Kasumi-1 (cell line): ENCODE results near the gene FOXI2.
A peak's percentile ranks its signal among the peaks of the same experiment; 100 is the strongest.

Experiments used
- DNase-seq, 2 experiments: peaks; one replicate each; lab custom pipeline; 2025; lab: John Stamatoyannopoulos, UW

Gene FOXI2

DNA sequence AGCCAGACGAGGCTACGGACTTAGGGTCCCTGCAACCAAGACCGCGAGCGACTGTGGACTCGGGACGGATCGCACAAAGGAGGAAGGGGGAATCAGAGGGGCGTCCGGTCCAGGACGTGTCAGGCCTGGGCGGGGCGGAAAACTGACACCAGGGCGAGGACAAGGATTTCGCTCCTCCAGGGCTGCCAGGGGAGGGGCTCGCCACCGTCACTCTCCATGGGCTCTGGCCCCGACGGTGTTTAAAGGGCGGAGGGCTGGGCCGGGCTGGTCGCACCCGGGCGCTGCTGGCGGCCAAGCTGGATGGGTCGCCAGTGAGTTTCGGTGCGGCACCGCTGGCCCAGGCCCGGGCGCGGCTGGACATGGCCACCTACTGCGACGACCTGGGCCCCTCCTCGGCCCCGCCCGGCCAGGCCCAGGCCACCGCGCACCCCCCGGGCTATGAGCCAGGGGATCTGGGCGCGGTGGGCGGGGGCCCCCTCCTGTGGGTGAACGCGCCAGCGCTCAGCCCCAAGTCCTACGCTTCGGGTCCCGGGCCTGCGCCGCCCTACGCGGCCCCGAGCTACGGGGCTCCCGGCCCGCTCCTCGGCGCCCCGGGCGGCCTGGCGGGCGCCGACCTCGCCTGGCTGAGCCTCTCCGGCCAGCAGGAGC lies at the start of gene FOXI2:
Gene FOXI2, plus strand, starts transcription at position 271 of the 648 bp plus-strand sequence. Its CDS starts 89 bp downstream, at position 360.
- no peak for DNase-seq

DNA sequence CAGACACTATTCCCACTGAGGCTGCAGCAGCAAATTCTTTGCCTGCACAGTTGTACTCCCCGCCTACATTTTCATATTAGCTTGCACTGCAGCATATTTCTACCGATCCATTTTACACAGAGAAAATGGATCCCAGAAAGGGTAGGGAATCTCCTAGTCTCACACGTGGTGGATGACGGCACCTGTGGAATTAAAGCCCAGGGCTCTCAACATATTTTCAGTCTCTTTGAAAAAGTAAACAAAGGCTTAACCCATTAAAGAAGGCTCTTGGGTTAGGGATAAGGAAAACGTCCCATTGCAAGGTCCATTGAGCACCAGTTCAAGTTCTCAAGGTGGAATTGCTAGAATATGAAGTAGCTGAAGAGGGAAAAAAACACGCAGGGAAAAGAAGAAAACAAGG lies 49.4 kb upstream of the FOXI2 start:
- no peak for DNase-seq

DNA sequence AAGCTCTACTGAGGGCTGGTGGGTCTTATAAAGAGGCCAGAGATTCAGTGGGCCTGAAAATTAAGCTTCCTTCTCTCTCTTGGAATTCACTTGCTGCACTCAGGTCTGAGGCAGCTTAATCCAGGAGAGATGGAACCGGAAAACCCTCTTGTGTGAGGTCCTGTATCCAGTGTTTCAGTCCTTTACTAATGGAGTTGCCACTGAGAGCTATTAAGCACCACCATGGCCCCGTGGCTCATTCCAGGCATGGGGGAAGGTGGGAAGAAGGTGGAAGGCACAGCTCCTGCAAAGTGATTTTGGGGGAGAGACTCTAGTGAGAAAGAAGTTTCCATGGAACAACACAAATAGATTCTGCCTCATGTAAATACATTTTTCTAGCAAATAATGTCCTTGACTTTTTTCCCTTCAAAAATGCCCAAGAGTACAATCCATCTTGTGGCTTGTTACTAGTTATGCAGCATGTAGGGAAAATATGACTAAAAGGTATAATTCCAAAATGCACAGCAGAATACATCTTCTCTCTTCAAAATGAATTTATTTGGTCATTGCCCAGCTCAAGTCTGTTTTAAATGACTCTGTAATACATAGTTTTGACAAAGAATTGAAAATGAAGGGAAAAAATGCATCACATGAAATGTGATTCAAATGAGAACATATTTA lies 46.7 kb upstream of the FOXI2 start:
- no peak for DNase-seq

DNA sequence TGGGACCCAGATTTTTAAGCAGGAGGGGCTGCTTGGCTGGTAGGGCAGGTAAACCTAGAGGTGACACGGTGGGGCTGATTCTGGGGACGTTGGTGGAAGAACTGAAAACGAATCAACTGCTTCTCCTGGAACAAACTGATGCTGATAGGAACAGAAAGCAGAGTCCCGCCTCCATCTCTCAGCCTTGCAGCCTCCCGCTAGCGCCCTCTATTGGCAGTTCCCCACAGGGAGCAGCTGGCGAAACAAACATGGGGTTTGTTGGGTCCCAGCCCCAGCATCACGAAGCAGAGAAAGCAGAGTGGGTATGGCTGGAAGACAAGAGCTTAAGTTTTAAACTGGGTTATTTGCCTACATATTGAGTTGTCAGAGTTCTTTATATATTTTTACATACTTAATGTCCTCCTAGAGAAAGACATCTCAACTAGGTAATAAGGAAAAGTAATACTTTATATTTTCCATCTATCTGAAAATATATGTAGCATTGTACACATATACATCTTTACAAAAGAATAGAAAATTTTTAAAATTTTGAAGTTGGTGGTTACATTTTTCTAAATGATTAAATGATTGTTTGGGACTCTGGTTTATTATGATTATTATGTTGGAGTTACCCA lies 42.3 kb upstream of the FOXI2 start:
- peak; percentile 44 to 53 for DNase-seq

DNA sequence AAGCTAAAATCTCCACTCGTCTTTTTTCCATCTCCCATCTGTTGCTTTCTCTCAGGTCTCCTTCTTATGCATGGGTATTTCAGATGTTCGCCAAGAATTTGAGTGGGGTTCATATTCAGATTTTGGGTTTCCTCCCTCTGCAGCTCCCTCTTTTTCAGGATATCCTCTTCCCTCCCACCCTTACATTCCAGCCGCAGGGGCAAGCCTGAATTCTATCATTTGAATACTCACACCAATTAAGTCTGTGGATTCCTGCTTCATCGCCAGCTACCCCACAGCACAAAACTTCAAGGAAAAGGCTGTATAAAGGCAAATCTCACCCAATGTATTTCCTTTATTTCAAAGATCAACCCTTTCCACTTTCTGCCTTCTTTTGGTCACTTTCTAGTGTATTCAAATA lies 41.6 kb upstream of the FOXI2 start:
- DNase-seq = no peak

DNA sequence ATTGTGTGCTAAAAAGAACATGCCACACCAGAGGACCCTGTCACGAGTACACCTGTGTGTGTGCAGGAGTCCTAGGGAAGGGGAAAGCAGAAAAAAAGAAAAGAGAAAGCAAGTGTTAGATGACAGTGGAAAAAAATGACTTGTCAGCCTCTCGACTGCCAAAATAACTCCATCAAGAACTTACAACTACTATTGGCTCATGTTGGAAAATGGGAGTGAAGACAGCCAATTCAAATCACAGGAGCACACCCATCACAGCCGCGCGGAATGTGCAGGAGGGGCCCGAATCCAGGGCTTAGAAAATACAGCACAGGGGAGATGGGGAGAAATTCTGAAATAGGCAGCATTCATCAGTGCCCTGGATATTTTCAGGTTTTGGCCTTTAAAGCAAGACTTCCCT lies 38.1 kb upstream of the FOXI2 start:
- no peak for DNase-seq

DNA sequence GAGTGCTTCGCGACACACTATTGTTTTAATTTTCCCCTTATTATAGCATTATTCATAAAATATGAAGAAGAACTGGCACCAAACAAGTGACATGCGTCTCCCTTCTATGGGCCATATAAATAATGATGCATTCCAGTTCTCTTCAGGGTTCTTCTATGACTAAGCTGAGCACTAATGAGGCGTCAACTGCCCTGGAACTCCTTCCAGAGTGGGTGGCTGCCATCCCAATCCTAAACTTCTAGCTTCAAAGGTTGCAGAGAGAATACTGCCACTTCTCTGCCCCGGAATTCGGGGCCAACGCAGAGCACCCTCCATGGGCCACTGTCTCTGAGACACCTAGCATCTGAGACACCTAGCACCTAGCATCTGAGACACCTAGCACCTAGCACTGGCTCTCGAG lies 37.7 kb upstream of the FOXI2 start:
- no peak for DNase-seq

DNA sequence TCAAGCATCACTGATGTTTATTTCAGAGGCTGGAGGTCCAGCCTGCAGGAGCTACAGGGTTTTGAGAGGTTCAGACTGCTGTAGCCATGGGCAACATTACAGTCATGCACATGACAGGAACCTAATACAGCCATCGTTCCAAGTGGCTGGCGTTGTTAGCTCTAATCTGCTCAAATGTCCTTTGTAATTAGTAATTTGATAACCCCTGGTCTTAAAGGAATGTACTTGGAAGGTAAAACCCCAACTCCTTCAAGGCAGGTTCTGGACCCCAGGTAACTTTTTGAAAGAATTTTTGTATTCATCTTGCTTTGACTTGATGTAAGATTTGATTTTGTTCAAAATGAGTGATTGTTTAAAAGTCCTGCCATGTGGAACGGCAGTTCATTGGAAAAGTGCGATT lies 34.7 kb upstream of the FOXI2 start:
- DNase-seq = no peak

DNA sequence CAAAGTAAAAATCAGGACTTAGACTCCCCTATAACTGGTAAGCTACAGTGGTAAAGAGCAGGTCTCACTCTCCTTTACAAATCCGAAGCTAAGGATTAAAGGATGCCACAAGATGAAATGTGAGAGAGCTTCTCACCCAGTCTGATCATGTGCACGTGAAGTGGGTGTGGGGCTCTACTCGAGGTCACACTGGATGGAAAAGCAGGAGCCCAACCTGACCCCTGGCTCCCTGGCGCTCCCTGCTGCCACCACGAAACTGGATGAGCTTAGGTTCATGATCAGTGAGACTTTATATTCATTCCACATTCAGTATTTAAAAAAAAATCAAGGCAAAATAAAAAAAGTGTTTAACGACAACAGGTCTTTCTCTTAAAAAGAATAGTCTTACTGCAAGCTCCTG lies 21.7 kb upstream of the FOXI2 start:
- no peak for DNase-seq

DNA sequence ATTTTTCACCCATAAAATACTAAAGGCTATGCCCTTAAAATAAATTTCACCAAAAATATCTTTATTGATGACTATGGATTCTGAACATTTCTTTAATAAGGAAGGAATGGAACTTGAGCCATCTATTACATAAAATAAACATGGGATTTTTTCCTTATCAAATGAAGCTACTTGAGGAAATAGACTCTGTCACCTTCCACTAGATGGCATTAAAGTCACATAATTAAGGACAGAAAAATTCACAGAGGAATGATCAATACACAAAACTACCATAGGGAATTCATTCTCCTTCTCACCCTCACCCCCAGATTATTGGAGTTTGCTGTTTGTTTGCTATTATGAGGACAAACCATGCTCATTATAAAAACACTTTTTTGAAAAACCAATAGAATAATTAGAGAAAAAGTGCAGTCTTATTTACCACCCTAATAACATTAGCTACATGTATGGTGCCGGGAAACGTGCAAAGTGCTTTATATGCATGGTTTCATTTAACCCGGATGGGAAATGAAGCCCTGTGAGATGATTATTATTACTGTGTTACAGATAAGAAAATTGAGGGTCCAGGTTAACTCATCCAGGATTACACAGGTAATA lies 21.1 kb upstream of the FOXI2 start:
- DNase-seq = peak; percentile 60 to 64

DNA sequence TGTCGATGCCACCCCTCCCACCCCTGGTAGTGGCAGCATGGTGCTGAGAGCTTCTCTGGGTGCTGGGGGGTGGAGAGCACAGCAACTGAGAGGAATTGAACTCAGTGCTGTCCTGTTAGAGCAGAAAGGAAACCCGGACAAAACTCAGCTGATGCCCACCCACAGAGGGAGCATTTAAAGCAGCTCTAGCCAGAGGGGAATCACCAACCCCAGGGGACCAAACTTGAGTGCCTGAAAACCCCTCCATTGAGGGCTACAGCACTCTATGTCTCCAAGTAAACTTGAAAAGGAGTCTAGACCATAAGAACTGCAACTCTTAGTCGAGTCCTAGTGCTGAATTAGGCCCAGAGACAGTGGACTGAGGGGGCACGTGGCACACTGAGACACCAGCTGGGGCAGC lies 16.8 kb upstream of the FOXI2 start:
- no peak for DNase-seq

DNA sequence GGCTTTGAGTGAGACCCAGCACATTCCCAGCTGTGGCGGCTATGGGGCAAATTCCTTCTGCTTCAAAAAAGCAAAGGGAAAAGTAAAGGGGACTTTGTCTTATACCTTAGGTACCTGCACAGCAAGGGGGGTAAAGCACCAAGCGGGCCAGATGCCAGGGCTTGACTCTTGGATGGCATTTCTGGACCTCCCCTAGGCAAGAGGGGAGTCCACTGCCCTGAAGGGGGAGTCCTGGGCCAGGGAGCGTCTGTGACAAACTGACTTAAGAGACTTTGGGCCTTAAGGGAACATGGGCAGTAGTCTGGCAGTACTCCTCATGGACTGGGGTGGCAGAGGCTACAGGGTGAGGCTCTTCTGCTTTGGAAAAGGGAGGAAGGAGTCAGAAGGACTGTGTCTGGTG lies 16.1 kb upstream of the FOXI2 start:
- DNase-seq = no peak

DNA sequence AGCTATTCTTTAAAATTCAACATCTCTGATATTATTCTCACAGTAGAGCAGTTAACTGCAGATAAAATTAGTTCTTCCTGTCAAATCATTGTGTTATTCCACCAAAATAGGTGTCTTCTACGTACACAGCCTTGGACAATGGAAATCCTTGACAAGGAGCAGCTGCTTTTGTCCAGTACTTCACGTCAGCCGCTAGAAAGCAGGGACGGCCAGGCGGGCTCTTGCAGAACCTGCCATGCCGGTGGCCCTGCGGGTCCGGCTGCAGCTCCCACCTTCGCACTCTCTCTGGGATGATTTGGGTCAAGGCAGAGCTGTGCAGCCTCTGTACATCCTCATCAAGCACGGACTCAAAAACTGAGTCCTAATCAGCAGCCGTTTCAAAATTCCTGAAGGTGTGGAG lies 2.2 kb upstream of the FOXI2 start:
- no peak for DNase-seq

DNA sequence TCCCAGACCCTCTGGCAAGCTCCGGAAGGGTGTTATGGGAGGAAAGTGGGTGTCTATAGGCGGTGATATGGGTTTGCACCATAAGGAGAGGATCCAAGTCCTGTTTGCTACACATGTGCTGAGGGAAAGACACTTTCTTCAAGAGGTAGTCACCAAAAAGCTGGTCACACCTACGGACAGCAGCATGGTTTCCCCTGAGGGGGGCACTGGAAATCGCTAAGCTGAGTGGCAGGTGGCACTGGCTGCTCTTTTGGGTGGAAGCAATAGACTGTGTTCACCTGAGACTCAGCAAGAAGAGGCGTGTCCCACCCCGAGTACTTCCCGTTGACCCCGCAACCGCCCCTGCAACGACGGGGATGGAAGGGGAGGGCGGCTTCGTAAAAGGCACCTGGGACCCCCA lies 1.8 kb upstream of the FOXI2 start:
- DNase-seq = no peak

DNA sequence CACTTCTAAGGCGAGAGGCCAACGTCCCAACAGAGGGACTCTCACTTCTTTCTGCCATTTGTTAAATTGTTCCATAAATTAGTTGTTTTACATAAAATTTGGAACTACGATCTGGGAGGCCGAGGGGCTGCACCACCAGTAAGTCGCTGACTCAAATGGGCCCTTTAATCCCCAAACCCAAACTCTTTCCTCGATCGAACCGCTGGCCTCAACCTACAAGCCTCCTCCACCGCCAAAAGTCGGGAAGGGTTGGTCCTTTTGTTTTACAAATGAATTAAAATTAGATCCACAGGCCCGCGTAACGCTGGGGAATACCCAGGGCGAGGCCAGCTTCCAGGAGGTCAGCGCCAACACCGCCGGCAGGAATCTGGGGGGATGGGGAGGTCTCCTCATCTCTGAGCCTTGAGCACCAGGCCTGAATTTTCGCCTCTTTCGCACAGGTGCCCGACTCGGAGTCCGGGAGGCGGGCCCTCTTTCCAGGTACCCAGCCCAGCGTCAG lies 1.2 kb upstream of the FOXI2 start:
- DNase-seq = no peak

DNA sequence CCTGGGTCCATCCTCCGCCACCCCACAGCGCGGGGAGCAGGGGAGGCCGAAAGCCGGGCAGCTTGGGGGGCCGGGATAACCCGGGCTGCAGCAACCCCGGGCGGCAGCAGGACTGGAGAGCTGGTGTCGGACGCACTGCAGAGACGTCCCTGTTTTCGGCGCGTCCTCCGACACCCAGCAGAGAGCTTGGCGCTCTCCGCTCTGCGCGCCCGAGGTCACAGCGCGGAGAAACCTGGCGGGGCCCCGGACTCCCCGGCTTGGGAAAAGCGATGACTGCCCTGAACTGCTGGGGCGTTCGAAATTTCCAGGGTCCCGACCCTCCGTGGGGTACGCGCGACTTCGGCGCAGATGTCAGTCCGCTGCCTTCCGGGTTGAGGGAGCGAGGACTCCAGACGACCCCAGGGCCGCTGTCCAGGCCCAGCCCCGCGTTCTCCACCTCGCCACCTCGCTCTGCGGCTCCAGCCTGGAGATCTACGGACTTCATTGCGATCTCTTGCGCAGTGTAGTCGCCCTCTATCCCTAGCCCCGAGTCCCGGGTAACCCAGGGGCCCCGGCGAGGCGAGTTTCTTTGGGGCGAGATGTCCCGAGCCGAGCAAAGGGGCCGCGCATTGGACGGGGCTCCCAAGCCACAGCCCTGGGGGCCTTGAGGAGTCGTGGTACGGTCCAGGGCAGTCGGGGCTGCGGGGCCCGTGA lies 617 bp upstream of the FOXI2 start:
- no peak for DNase-seq

DNA sequence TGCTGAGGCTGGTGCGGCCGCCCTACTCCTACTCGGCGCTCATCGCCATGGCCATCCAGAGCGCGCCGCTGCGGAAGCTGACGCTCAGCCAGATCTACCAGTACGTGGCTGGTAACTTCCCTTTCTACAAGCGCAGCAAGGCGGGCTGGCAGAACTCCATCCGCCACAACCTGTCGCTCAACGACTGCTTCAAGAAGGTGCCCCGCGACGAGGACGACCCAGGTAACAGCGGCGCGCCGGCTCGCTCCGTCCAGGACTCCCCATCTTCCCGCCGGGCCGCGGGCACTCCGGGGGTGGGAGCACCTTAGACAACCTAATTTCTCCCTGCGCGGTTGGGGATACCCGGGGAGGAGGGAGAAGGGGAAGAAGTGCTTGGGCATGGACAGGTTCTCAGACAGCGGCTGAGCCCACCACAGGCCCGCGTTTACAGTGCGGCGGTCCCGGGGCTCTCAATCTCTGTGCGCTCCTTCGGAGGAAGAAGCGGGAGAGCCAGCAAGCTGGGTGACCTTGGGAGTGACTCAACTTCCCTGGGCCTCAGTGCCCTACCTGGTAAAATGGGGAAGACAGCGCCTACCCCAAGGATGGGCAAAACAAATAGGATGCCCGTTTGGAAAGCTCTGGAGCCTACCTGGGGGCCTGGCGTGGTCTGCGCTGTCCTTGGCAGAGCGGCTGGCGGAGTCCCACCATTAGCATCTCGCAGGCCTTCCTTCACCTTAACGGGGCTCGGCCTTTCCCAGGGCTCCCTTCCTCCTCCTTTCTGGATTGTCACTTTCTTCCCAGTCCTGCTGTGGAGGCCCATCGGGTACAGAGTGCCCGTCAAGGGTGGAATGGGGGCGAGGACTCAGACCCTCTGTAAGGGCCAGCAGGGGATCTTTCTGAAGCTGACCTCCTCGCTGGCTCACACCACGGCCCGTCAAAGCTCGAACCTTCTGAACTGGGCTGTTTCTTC lies 852 bp downstream of the FOXI2 start:
- DNase-seq = no peak

DNA sequence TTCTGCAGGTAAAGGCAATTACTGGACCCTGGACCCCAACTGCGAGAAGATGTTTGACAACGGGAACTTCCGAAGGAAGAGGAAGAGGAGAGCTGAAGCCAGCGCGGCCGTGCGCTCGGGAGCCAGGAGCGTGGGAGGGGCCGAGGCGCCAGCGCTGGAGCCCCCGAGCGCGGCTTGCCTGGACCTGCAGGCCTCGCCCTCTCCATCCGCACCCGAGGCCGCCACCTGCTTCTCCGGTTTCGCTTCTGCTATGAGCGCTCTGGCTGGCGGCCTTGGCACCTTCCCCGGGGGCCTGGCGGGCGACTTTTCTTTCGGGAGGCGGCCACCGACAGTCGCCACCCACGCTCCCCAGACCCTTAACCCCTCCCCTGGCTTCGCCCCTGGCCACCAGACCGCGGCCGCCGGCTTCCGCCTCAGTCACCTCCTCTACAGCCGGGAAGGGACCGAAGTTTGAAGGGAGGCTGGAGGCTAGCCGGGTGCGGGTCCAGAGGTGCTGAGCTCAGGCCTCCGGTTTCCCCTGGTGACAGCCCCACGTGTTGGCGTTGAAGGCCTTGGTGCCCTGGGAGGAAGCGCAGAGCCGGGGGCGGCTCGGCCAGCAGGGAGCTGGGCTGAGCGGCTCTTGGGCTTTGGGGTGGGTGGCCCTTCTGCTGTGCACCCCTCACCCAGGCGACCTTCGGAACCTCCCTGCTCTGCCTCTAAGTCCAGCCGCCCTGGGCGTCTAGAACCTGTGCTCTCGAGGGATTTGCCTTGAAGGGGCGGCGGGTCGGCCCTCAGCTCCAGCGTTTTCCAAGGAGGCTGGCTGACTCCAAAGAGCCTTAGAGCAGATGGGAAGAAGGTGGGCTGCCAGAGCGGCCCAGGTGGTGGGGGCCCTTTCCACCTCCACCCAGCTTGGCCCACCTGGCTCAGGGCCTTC lies 1.8 kb downstream of the FOXI2 start:
- no peak for DNase-seq

DNA sequence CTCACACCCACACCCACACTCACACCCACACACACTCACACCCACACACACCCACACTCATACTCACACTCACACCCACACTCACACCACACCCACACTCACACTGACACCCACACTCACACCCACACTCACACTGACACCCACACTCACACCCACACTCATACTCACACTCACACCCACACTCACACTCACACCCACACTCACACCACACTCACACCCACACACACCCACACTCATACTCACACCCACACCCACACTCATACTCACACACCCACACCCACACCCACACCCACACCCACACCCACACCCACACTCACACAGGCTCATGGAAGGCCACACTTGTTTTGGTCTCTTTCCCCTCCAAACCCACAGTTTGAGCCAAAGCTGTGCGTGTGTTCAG lies 2.9 kb downstream of the FOXI2 start:
- DNase-seq = no peak

DNA sequence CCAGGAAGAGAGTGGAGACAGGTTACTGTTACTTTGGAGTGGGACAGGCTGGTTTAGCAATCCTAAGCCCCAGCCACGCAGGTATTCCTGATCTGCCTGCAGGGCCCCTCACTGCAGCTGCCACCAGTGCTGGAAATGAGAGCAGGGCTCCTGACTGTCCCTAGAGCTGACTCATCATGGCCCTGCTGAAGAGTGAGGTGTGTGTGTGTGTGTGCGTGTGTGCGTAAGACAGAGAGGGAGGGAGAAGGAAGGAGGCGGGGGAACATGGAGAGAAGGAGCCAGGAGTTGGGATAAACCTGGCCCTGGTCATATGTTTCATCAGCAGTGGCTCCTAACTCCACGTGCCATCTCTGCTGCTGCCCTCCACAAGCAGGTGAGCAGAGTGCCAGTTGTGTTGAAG lies 3.6 kb downstream of the FOXI2 start:
- DNase-seq = no peak
